Measurements from ENCODE around the gene TMEM116. TPM values are rescaled to one million over a fixed set of nuclear protein-coding genes. Genes with fewer than 3 reads are reported as not detected.
"Not testable (repeated sequence)": the region's sequence is repeated elsewhere in the genome, so short reads cannot be mapped to it uniquely, and the experiment has no call there.

Gene TMEM116
- polyA plus RNA-seq, 6 donors from 2014 or later = 4.2 to 19.0 (median 7.8) TPM

- H3K4me3 Mint-ChIP-seq = no peak overlapping the region
- peaks cover 44 to 75% (median 56%) of the 10 kb centered on the region in 3 donors for H3K4me1 Mint-ChIP-seq
- H3K27ac Mint-ChIP-seq = peak overlapping the region in 3 of 6 donors; percentile 58 to 61 (median 60)
Observed at GRCh38 chr12:112020947-112021457, 8.0 kb upstream of the TMEM116 start.

GRCh38 chr12:112018571-112019237, 5.7 kb upstream of the TMEM116 start:
- H3K4me3 Mint-ChIP-seq = peak overlapping the region in 3 of 8 donors; percentile 0 to 50 (median 24)
- H3K36me3 Mint-ChIP-seq = peaks cover 21 to 28% of the 10 kb centered on the region in 2 donors
- peaks cover 0 to 11% (median 6%) of the 10 kb centered on the region in 7 donors for H3K9me3 Mint-ChIP-seq

More at GRCh38 chr12:112020947-112021457, 8.0 kb upstream of the TMEM116 start:
- no peaks in the 10 kb centered on the region for H3K27me3 Mint-ChIP-seq
- no peak for DNase-seq
- peaks cover 0 to 4% (median 0%) of the 10 kb centered on the region in 7 donors for H3K9me3 Mint-ChIP-seq
- peaks cover 18 to 25% of the 10 kb centered on the region in 2 donors for H3K36me3 Mint-ChIP-seq
- no peak for ATAC-seq (ENCODE audit: low read depth in 2 of 2)

GRCh38 chr12:112017041-112017440, 4.1 kb upstream of the TMEM116 start:
- H3K9me3 Mint-ChIP-seq = peaks cover 0 to 11% (median 6%) of the 10 kb centered on the region in 7 donors
- peak overlapping the region in 2 of 8 donors; percentile 15 to 28 for H3K4me3 Mint-ChIP-seq
- DNase-seq (no peak), ATAC-seq (ENCODE audit: low read depth in 2 of 2) (no peak)
- H3K27me3 Mint-ChIP-seq = no peaks in the 10 kb centered on the region
- H3K36me3 Mint-ChIP-seq = peaks cover 14 to 21% of the 10 kb centered on the region in 2 donors
- H3K27ac Mint-ChIP-seq = peak overlapping the region in 3 of 6 donors; percentile 68 to 93 (median 90)
- H3K4me1 Mint-ChIP-seq = peaks cover 56 to 78% (median 67%) of the 10 kb centered on the region in 3 donors

More at GRCh38 chr12:112018571-112019237, 5.7 kb upstream of the TMEM116 start:
- ATAC-seq (ENCODE audit: low read depth in 2 of 2) = no peak
- Mint-ChIP-seq H3K27me3 (no peaks in the 10 kb centered on the region), H3K27ac (peak overlapping the region in 5 of 6 donors; percentile 19 to 91 (median 60)), H3K4me1 (peaks cover 55 to 79% (median 67%) of the 10 kb centered on the region in 3 donors)
- DNase-seq = no peak

- DNase-seq (no peak), ATAC-seq (ENCODE audit: low read depth in 2 of 2) (no peak)
- peak overlapping the region; percentile 44 to 99 (median 88) for H3K27ac Mint-ChIP-seq
- H3K4me1 Mint-ChIP-seq = peaks cover 60 to 80% (median 76%) of the 10 kb centered on the region in 3 donors
- peak overlapping the region; percentile 2 to 97 (median 84) for H3K4me3 Mint-ChIP-seq
- peaks cover 12 to 18% of the 10 kb centered on the region in 2 donors for H3K36me3 Mint-ChIP-seq
- H3K9me3 Mint-ChIP-seq = peaks cover 0 to 11% (median 6%) of the 10 kb centered on the region in 7 donors
- H3K27me3 Mint-ChIP-seq = no peaks in the 10 kb centered on the region
Observed at GRCh38 chr12:112015938-112016337, 3.0 kb upstream of the TMEM116 start.

- Mint-ChIP-seq H3K9me3 (peaks cover 0 to 11% (median 6%) of the 10 kb centered on the region in 7 donors), H3K36me3 (peaks cover 12 to 18% of the 10 kb centered on the region in 2 donors), H3K27ac (peak overlapping the region; percentile 70 to 99 (median 94)), H3K4me3 (peak overlapping the region; percentile 82 to 97 (median 88)), H3K4me1 (peaks cover 52 to 75% (median 63%) of the 10 kb centered on the region in 3 donors), H3K27me3 (no peaks in the 10 kb centered on the region)
- peak; percentile 55 for DNase-seq
- peak; percentile 27 to 37 for ATAC-seq (ENCODE audit: low read depth in 2 of 2)
Observed at GRCh38 chr12:112013601-112014402, 837 bp upstream of the TMEM116 start.

GRCh38 chr12:112011685-112012084, 1.3 kb downstream of the TMEM116 start:
- ATAC-seq (ENCODE audit: low read depth in 2 of 2) (no peak), DNase-seq (no peak)
- peaks cover 0 to 11% (median 6%) of the 10 kb centered on the region in 7 donors for H3K9me3 Mint-ChIP-seq
- peak overlapping the region; percentile 82 to 97 (median 88) for H3K4me3 Mint-ChIP-seq
- peaks cover 12 to 18% of the 10 kb centered on the region in 2 donors for H3K36me3 Mint-ChIP-seq
- no peaks in the 10 kb centered on the region for H3K27me3 Mint-ChIP-seq
- H3K4me1 Mint-ChIP-seq = peaks cover 42 to 63% (median 50%) of the 10 kb centered on the region in 3 donors
- peak overlapping the region in 4 of 6 donors; percentile 93 to 99 (median 97) for H3K27ac Mint-ChIP-seq

- Mint-ChIP-seq H3K27ac (no peak overlapping the region), H3K27me3 (no peaks in the 10 kb centered on the region), H3K4me1 (peaks cover 40 to 53% (median 50%) of the 10 kb centered on the region in 3 donors), H3K4me3 (peak overlapping the region in 5 of 8 donors; percentile 48 to 88 (median 78)), H3K36me3 (peaks cover 4 to 10% of the 10 kb centered on the region in 2 donors), H3K9me3 (peaks cover 0 to 6% (median 4%) of the 10 kb centered on the region in 7 donors)
- no peak for ATAC-seq (ENCODE audit: low read depth in 2 of 2)
- no peak for DNase-seq
Observed at GRCh38 chr12:112010415-112011344, 2.3 kb downstream of the TMEM116 start.

- not testable (repeated sequence) for H3K9me3 Mint-ChIP-seq; DNase-seq; H3K27me3 Mint-ChIP-seq; H3K4me3 Mint-ChIP-seq; ATAC-seq (ENCODE audit: low read depth in 2 of 2); H3K27ac Mint-ChIP-seq; H3K36me3 Mint-ChIP-seq
- H3K4me1 Mint-ChIP-seq = peaks cover 37 to 48% (median 45%) of the 10 kb centered on the region in 3 donors
Observed at GRCh38 chr12:112009596-112009995, 3.4 kb downstream of the TMEM116 start.

GRCh38 chr12:112008918-112009317, 4.0 kb downstream of the TMEM116 start:
- ATAC-seq (ENCODE audit: low read depth in 2 of 2) = no peak
- no peaks in the 10 kb centered on the region for H3K27me3 Mint-ChIP-seq
- H3K4me3 Mint-ChIP-seq = no peak overlapping the region

GRCh38 chr12:112007945-112008344, 5.0 kb downstream of the TMEM116 start:
- H3K27ac Mint-ChIP-seq = peak overlapping the region in 1 of 6 donors; percentile 15
- DNase-seq (no peak), ATAC-seq (ENCODE audit: low read depth in 2 of 2) (no peak)
- H3K9me3 Mint-ChIP-seq = no peaks in the 10 kb centered on the region
- H3K27me3 Mint-ChIP-seq = no peaks in the 10 kb centered on the region
- H3K36me3 Mint-ChIP-seq = no peaks in the 10 kb centered on the region
- peaks cover 32 to 45% (median 41%) of the 10 kb centered on the region in 3 donors for H3K4me1 Mint-ChIP-seq
- H3K4me3 Mint-ChIP-seq = no peak overlapping the region

More at GRCh38 chr12:112008918-112009317, 4.0 kb downstream of the TMEM116 start:
- Mint-ChIP-seq H3K9me3 (no peaks in the 10 kb centered on the region), H3K27ac (peak overlapping the region in 1 of 6 donors; percentile 38), H3K4me1 (peaks cover 32 to 41% (median 39%) of the 10 kb centered on the region in 3 donors), H3K36me3 (no peaks in the 10 kb centered on the region)
- no peak for DNase-seq

- peaks cover 0 to 7% (median 2%) of the 10 kb centered on the region in 3 donors for H3K27me3 Mint-ChIP-seq
- ATAC-seq (ENCODE audit: low read depth in 2 of 2) = no peak
- peaks cover 25 to 50% (median 40%) of the 10 kb centered on the region in 3 donors for H3K4me1 Mint-ChIP-seq
- H3K27ac Mint-ChIP-seq = peak overlapping the region in 4 of 6 donors; percentile 3 to 32 (median 16)
- DNase-seq = no peak
- H3K9me3 Mint-ChIP-seq = no peaks in the 10 kb centered on the region
- no peak overlapping the region for H3K4me3 Mint-ChIP-seq
- H3K36me3 Mint-ChIP-seq = no peaks in the 10 kb centered on the region
Observed at GRCh38 chr12:112005419-112006395, 7.3 kb downstream of the TMEM116 start.

Data from naive B cell (primary cell).